CD4-positive, alpha-beta T cell (primary cell): ENCODE measurements around the gene PPP1R37. TPM values are rescaled to one million over a fixed set of nuclear protein-coding genes. Genes with fewer than 3 reads are reported as not detected.

Experiments used
- ATAC-seq: fragments of 200-7000 bp; cut with Tn5 transposase; one replicate; pipeline ENCODE4 v1.10.0; 2022; ENCODE audit warnings: mild to moderate bottlenecking; ENCODE audit not compliant: poor library complexity
- CTCF ChIA-PET: fragments of 350-600 bp; sonication (Branson Sonifier 250); formaldehyde crosslinking; loops from one replicate; lab custom pipeline; 2021; ENCODE audit warnings: antibody characterized with exemption, inconsistent platforms; lab: Charles Lee
- POLR2A ChIA-PET: fragments of 350-600 bp; sonication (Branson Sonifier 250); formaldehyde crosslinking; loops from one replicate; lab custom pipeline; 2021; ENCODE audit warnings: antibody characterized with exemption, inconsistent platforms; lab: Charles Lee
- DNase-seq, 14 experiments: peaks; one replicate each; pipeline ENCODE4 v3.0.0-alpha.2; 2013 to 2020; ENCODE audit warnings: mixed read lengths in 2 of 14
- H3K27ac ChIP-seq, 2 donors: one replicate each; pipeline versions ENCODE4 v1.5.1 to v1.7.0; 2013; ENCODE audit warnings: low read length in 2 of 2, low read depth in 1 of 2, mild to moderate bottlenecking in 1 of 2
- H3K27me3 ChIP-seq, 2 experiments: 1 replicate in 1 of 2; 2 replicates in 1 of 2; pipeline versions ENCODE4 v1.6.1 to v1.7.0; 2013; ENCODE audit warnings: low read length in 2 of 2, control low read depth in 1 of 2, mild to moderate bottlenecking in 1 of 2, moderate library complexity in 1 of 2; ENCODE audit not compliant: insufficient read depth in 2 of 2, control insufficient read depth in 1 of 2
- H3K36me3 ChIP-seq: one replicate; pipeline ENCODE4 v1.6.1; 2013; ENCODE audit warnings: low read length, control low read depth; ENCODE audit not compliant: insufficient read depth
- H3K4me1 ChIP-seq: one replicate; pipeline ENCODE4 v1.6.1; 2013; ENCODE audit warnings: low read length, control low read depth; ENCODE audit not compliant: insufficient read depth
- H3K4me3 ChIP-seq: one replicate; pipeline ENCODE4 v1.5.1; 2013; ENCODE audit warnings: mild to moderate bottlenecking, low read length, moderate library complexity
- H3K9me3 ChIP-seq, 2 experiments: 1 replicate in 1 of 2; 2 replicates in 1 of 2; pipeline versions ENCODE4 v1.6.1 to v1.7.0; 2013; ENCODE audit warnings: low read length in 2 of 2, mild to moderate bottlenecking in 2 of 2, control low read depth in 1 of 2, moderate library complexity in 1 of 2; ENCODE audit not compliant: control insufficient read depth in 1 of 2, insufficient read depth in 1 of 2
- H3K27ac Mint-ChIP-seq: one replicate; pipeline ENCODE4 v1.8.0; 2020; ENCODE audit warnings: mixed read lengths
- H3K27me3 Mint-ChIP-seq: one replicate; pipeline ENCODE4 v1.8.0; 2021; ENCODE audit warnings: mixed read lengths
- H3K36me3 Mint-ChIP-seq: one replicate; pipeline ENCODE4 v1.8.0; 2021; ENCODE audit warnings: low read depth, mixed read lengths
- H3K4me1 Mint-ChIP-seq: one replicate; pipeline ENCODE4 v1.8.0; 2021; ENCODE audit warnings: low read depth, mixed read lengths
- H3K4me3 Mint-ChIP-seq: one replicate; pipeline ENCODE4 v1.8.0; 2020; ENCODE audit warnings: mild to moderate bottlenecking, mixed read lengths
- H3K9me3 Mint-ChIP-seq: one replicate; pipeline ENCODE4 v1.8.0; 2020; ENCODE audit warnings: mixed read lengths
- CTCF ChIP-seq: fragments of 200-600 bp; IDR thresholded peaks from one replicate; pipeline ENCODE4 v1.8.0; 2022; ENCODE audit warnings: antibody characterized with exemption, mild to moderate bottlenecking
- intact Hi-C, 2 experiments: fragments of 100-400 bp; cut with DNase I in 1 of 2; cut with micrococcal nuclease in 1 of 2; formaldehyde crosslinking; loops; one replicate each; pipeline versions ENCODE4 v1.15.1 to v1.9.0; 2023 to 2025; cut with DNase I, micrococcal nuclease
- total RNA-seq, 174 experiments: library from RNA in 2 of 174; stranded (reverse) in 2 of 174; gene quantifications; one replicate each; pipeline ENCODE4 v1.2.3 and lab custom pipeline; 2021 to 2026

PPP1R37 gene
- total RNA-seq, 2 experiments from 2014 or later: 17.2 to 19.6 TPM

GRCh38 chr19:45171211-45171623 lies 78.2 kb downstream of the PPP1R37 start:
- TF ChIP-seq CTCF: no peak
- H3K4me3 ChIP-seq: peak overlapping the region; percentile 24
- H3K9me3 ChIP-seq: no peaks in the 10 kb centered on the region
- no peaks in the 10 kb centered on the region for H3K27me3 ChIP-seq
- peaks cover 32% of the 10 kb centered on the region for H3K4me1 Mint-ChIP-seq
- peak overlapping the region; percentile 54 for H3K4me3 Mint-ChIP-seq
- H3K27ac Mint-ChIP-seq: peak overlapping the region; percentile 85
- DNase-seq: peak in 9 of 14 experiments; percentile 29 to 83 (median 46)
- intact Hi-C loops: loop anchor here in 1 of 2 experiments (10.0 kb wide), 1 partner anchor 524 kb away; the partner anchor contains the start of genes QPCTL and SNRPD2
- peaks cover 57% of the 10 kb centered on the region for H3K4me1 ChIP-seq
- ChIA-PET POLR2A (interaction anchor here (1.2 to 1.8 kb wide), 4 partner anchors 11 to 80 kb away, joined by 3 to 5 read pairs (median 3); no protein-coding TSS in a partner anchor), CTCF (interaction anchor here (1.5 kb wide), 1 partner anchor 11 kb away, joined by 3 read pairs; no protein-coding TSS in a partner anchor)
- no peaks in the 10 kb centered on the region for H3K27me3 Mint-ChIP-seq
- peaks cover 2% of the 10 kb centered on the region for H3K36me3 ChIP-seq
- no peaks in the 10 kb centered on the region for H3K9me3 Mint-ChIP-seq
- peak overlapping the region; percentile 32 to 68 for H3K27ac ChIP-seq
- H3K36me3 Mint-ChIP-seq: no peaks in the 10 kb centered on the region
- ATAC-seq: peak; percentile 88

GRCh38 chr19:45172173-45172572 lies 79.2 kb downstream of the PPP1R37 start:
- Histone ChIP-seq H3K4me3 (peak overlapping the region; percentile 16), H3K9me3 (no peaks in the 10 kb centered on the region), H3K27ac (peak overlapping the region in 1 of 2 donors; percentile 64), H3K27me3 (no peaks in the 10 kb centered on the region), H3K4me1 (peaks cover 64% of the 10 kb centered on the region), H3K36me3 (no peaks in the 10 kb centered on the region)
- H3K4me3 Mint-ChIP-seq: peak overlapping the region; percentile 65
- ChIA-PET CTCF (interaction anchor here (1.5 kb wide), 1 partner anchor 10 kb away, joined by 3 read pairs; no protein-coding TSS in a partner anchor), POLR2A (interaction anchor here (1.2 to 1.8 kb wide), 3 partner anchors 10 to 81 kb away, joined by 3 to 5 read pairs (median 3); no protein-coding TSS in a partner anchor)
- peaks cover 29% of the 10 kb centered on the region for H3K4me1 Mint-ChIP-seq
- no peak for TF ChIP-seq CTCF
- no peaks in the 10 kb centered on the region for H3K36me3 Mint-ChIP-seq
- intact Hi-C loops: loop anchor here in 1 of 2 experiments (10.0 kb wide), 1 partner anchor 523 kb away; the partner anchor contains the start of genes QPCTL and SNRPD2
- peak overlapping the region; percentile 85 for H3K27ac Mint-ChIP-seq
- no peaks in the 10 kb centered on the region for H3K27me3 Mint-ChIP-seq
- H3K9me3 Mint-ChIP-seq: no peaks in the 10 kb centered on the region
- DNase-seq (peak in 9 of 14 experiments; percentile 19 to 62 (median 38)), ATAC-seq (peak; percentile 70)

GRCh38 chr19:45172611-45173208 lies 79.7 kb downstream of the PPP1R37 start:
- ATAC-seq (no peak), DNase-seq (no peak)
- peak overlapping the region in 1 of 2 donors; percentile 64 for H3K27ac ChIP-seq
- H3K27ac Mint-ChIP-seq: peak overlapping the region; percentile 85
- H3K36me3 ChIP-seq: no peaks in the 10 kb centered on the region
- ChIA-PET CTCF (no interaction called here), POLR2A (interaction anchor here (1.3 to 1.8 kb wide), 2 partner anchors 19 to 81 kb away, joined by 3 to 5 read pairs; no protein-coding TSS in a partner anchor)
- H3K27me3 Mint-ChIP-seq: no peaks in the 10 kb centered on the region
- H3K9me3 Mint-ChIP-seq: no peaks in the 10 kb centered on the region
- H3K4me1 ChIP-seq: peaks cover 69% of the 10 kb centered on the region
- H3K4me3 Mint-ChIP-seq: peak overlapping the region; percentile 65
- no peak for TF ChIP-seq CTCF
- intact Hi-C loops: loop anchor here in 1 of 2 experiments (10.0 kb wide), 1 partner anchor 522 kb away; the partner anchor contains the start of genes QPCTL and SNRPD2
- peaks cover 29% of the 10 kb centered on the region for H3K4me1 Mint-ChIP-seq
- H3K27me3 ChIP-seq: no peaks in the 10 kb centered on the region
- H3K9me3 ChIP-seq: no peaks in the 10 kb centered on the region
- H3K36me3 Mint-ChIP-seq: no peaks in the 10 kb centered on the region
- H3K4me3 ChIP-seq: peak overlapping the region; percentile 16
